Memory B cell (primary cell): ENCODE data around the gene KRTAP3-2.
"Not testable (repeated sequence)": the region's sequence is repeated elsewhere in the genome, so short reads cannot be mapped to it uniquely, and the experiment has no call there.

Experiments used
- ATAC-seq: fragments of 150-1000 bp; cut with Tn5 transposase; 2 replicates; pipeline ENCODE4 v1.10.0; 2021; ENCODE audit warnings: low read depth, mild to moderate bottlenecking, moderate library complexity
- DNase-seq, 2 donors: peaks; one replicate each; pipeline ENCODE4 v3.0.0; 2022; ENCODE audit warnings: low spot score in 2 of 2
- H3K27ac Mint-ChIP-seq: one replicate; pipeline ENCODE4 v1.8.0; 2022; ENCODE audit warnings: mild to moderate bottlenecking, moderate library complexity, mixed read lengths
- H3K27me3 Mint-ChIP-seq: one replicate; pipeline ENCODE4 v1.8.0; 2022; ENCODE audit warnings: mixed read lengths
- H3K36me3 Mint-ChIP-seq: one replicate; pipeline ENCODE4 v1.8.0; 2022; ENCODE audit warnings: mild to moderate bottlenecking, mixed read lengths
- H3K4me1 Mint-ChIP-seq: one replicate; pipeline ENCODE4 v1.8.0; 2022; ENCODE audit warnings: mixed read lengths
- H3K4me3 Mint-ChIP-seq: one replicate; pipeline ENCODE4 v1.8.0; 2022; ENCODE audit warnings: mild to moderate bottlenecking, moderate library complexity, mixed read lengths
- H3K9me3 Mint-ChIP-seq: one replicate; pipeline ENCODE4 v1.8.0; 2022; ENCODE audit warnings: mixed read lengths

KRTAP3-2 gene

DNA sequence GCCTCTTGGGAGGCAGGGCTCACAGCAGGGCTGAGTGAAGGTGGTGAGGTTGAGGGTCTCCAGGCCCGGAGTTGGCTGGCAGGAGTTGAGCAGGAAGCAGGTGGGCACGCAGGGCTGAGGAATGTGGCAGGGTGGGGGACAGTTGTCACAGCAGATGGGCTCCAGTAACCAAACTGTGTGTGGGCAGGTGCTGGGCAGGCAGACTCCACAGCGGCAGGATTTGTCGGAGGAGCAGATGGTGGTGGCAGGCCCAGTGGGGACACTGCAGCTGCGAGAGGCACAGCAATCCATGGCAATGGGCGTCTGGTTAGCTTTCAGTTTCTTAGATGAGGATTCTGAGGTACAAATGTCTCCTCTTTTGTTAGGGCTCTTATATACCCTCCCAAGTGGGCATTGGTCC, at the start of gene KRTAP3-2:
TSS of gene KRTAP3-2 (minus strand) at position 344 of the 400 bp plus-strand sequence. CDS start at position 291, 53 bp downstream.
- not testable (repeated sequence) for H3K4me1 Mint-ChIP-seq, H3K9me3 Mint-ChIP-seq, DNase-seq, H3K27ac Mint-ChIP-seq, H3K36me3 Mint-ChIP-seq, H3K4me3 Mint-ChIP-seq, ATAC-seq
- peaks cover 15% of the 10 kb centered on the region for H3K27me3 Mint-ChIP-seq

DNA sequence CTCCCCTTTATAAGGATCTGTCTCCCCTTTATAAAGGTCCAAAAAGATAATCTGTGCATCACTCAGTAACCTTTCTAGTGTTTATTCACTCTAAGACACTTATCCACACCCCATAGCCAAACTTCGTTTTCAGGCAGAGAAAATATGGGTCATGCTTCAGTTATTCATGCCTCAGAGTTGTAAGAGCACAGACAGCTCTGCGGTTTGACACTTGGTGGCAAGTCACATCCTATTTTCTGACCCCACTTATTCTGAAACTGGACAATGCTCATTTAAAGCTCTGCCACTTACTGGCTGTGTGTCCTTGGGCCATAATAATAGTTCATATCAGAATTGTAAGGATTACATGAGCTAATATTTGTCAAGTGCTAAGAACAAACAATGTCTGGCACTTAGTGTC, 49.4 kb upstream of the KRTAP3-2 start:
- no peak overlapping the region for H3K4me3 Mint-ChIP-seq
- peaks cover 5% of the 10 kb centered on the region for H3K9me3 Mint-ChIP-seq
- ATAC-seq (no peak), DNase-seq (no peak)
- H3K36me3 Mint-ChIP-seq: no peaks in the 10 kb centered on the region
- peaks cover 4% of the 10 kb centered on the region for H3K27me3 Mint-ChIP-seq
- no peak overlapping the region for H3K27ac Mint-ChIP-seq
- H3K4me1 Mint-ChIP-seq: peaks cover 2% of the 10 kb centered on the region

DNA sequence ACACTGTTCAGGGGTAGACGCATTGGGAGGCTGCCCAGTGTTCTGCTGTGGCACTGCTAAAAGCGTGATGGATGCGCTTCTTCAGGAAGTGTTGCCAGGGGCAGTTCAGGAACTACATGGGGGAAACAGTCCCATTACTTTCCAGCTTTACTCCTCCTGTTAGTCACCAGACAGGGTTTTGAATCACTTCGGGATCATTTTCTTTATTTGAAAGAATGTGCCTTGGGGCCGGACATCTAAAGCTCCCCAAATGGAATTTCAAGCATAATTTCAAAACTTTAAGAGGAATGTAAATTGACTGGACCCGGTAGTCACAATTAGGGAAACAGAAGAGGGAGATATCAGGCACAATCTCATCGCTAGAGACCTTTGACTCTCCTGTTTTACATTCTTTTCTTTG, 48.7 kb upstream of the KRTAP3-2 start:
- H3K9me3 Mint-ChIP-seq: peaks cover 5% of the 10 kb centered on the region
- peaks cover 3% of the 10 kb centered on the region for H3K36me3 Mint-ChIP-seq

DNA sequence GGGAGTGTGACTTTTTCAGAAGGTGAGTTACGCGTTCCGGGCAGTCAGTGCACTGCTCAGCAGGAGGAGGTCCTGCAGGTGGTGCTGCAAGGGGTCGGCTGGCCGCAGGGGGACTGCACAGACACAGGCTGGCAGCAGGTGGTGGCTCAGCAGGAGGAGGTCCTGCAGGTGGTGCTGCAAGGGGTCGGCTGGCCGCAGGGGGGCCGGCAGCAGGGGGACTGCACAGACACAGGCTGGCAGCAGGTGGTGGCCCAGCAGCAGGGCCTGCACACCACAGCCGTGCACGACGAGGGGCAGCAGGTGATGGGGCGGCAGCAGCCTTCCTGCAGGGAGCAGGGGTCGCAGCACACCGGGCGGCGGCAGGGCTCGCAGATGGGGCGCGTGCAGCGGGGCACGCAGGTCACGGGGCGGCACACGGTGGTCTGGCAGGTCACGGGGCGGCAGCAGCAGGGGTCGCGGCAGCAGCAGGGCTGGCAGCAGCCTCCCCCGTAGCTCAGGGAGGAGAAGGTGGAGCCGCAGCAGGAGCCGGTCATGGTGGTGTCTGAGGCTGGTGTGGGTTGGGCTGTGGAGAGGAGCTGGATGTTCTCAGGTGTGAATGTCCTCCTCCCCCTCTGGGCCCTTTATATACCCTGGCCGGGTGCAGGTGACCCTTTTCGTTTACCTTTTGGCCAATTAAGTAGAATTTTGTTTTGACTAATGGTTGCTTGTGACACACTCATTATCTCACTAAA, 47.2 kb upstream of the KRTAP3-2 start, which contains the start of gene KRTAP2-1:
TSS of gene KRTAP2-1 (minus strand) at position 582 of the 731 bp plus-strand sequence. CDS start at position 533, 49 bp downstream.
- not testable (repeated sequence) for DNase-seq, H3K4me3 Mint-ChIP-seq, H3K27me3 Mint-ChIP-seq, H3K9me3 Mint-ChIP-seq, H3K36me3 Mint-ChIP-seq, ATAC-seq, H3K27ac Mint-ChIP-seq, H3K4me1 Mint-ChIP-seq

More for the DNA sequence above, 48.7 kb upstream of the KRTAP3-2 start:
- peaks cover 2% of the 10 kb centered on the region for H3K4me1 Mint-ChIP-seq
- H3K4me3 Mint-ChIP-seq: no peak overlapping the region
- H3K27ac Mint-ChIP-seq: no peak overlapping the region
- peaks cover 7% of the 10 kb centered on the region for H3K27me3 Mint-ChIP-seq
- ATAC-seq (no peak), DNase-seq (no peak)

DNA sequence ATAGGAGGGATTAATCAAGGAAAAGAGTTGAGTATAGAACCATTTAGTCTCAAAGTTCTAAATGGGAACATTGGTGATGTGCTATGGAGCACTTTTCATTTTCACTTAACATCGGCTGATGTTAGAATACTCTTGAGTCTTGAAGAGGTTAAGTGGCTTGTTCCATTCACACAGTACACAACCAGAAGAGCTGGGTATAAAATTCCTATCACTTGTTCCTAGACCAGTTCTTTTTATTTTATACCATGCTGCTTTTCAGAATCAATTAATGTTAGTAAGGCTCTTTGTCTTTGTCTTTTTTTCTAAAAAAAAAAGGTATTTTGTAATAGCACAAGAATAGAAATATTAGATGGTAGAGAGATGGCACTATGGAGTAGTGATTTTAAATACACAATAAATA, 43.2 kb upstream of the KRTAP3-2 start:
- peaks cover 7% of the 10 kb centered on the region for H3K9me3 Mint-ChIP-seq
- no peak for ATAC-seq
- H3K36me3 Mint-ChIP-seq: peaks cover 4% of the 10 kb centered on the region
- H3K27me3 Mint-ChIP-seq: peaks cover 13% of the 10 kb centered on the region
- no peak for DNase-seq
- no peak overlapping the region for H3K4me3 Mint-ChIP-seq
- no peak overlapping the region for H3K27ac Mint-ChIP-seq
- peaks cover 2% of the 10 kb centered on the region for H3K4me1 Mint-ChIP-seq

DNA sequence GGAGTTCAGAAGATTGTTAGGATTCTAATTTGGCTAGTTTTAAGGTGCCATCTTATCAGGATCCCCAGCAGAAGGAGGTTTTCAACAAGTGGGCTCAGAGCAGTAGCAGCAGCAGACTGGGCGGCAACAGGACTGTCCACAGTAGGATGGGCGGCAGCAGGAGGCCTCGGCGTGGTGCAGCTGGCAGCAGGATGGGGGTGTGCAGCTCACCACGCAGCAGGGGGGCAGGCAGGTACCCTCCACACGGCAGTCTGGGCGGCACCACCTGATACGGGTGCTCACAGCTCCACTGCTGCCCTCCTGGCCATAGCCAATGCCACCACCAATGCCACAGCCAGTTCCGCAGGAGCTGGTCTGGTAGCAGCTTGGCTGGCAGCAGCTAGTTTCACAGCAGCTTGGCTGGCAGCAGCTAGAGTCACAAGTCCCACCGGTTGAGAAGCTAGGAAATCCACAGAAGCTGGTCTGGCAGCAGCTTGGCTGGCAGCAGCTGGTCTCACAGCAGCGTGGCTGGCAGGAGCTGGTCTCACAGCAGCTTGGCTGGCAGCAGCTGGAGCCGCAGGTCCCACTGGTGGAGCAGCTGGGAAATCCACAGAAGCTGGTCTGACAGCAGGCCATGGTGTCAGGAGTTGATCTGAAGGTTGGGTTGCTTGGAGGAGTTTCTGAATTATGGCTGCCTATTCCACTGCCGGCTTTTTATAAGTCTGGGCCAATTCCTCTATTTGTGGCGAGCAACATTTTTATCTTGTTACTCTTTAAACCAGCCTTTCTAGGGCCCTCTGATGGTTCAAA, 41.3 kb upstream of the KRTAP3-2 start, which contains the start of gene KRTAP1-1:
TSS of gene KRTAP1-1 (minus strand) at position 668 of the 789 bp plus-strand sequence. CDS start at position 615, 53 bp downstream.
- H3K4me1 Mint-ChIP-seq, H3K36me3 Mint-ChIP-seq, H3K27me3 Mint-ChIP-seq, H3K9me3 Mint-ChIP-seq, DNase-seq, H3K27ac Mint-ChIP-seq, H3K4me3 Mint-ChIP-seq, ATAC-seq: not testable (repeated sequence)

DNA sequence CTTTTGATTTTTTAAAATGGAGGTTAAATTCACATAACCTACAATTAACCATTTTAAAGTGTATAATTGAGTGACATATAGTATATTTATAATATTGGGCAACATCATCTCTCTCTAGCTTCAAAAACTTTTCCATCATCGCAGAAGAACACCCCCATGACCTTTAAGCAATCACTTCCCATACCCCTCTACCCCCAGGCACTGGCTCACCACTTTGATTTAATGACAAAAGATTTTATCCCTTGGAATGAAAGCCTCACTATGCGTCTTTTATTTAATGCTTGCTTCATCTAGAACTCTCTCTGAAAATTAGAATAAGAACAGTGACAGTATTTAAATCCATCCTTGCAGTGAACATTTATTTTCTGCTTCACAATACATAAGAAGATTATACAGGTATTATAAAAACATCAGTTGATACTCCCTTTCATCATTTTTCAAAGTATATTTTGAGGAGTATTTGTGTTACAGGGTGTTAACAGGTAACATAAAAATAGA, 38.2 kb upstream of the KRTAP3-2 start:
- no peaks in the 10 kb centered on the region for H3K36me3 Mint-ChIP-seq
- no peaks in the 10 kb centered on the region for H3K4me1 Mint-ChIP-seq
- H3K4me3 Mint-ChIP-seq: no peak overlapping the region
- ATAC-seq: no peak
- peaks cover 3% of the 10 kb centered on the region for H3K9me3 Mint-ChIP-seq
- no peak overlapping the region for H3K27ac Mint-ChIP-seq
- no peak for DNase-seq
- H3K27me3 Mint-ChIP-seq: peaks cover 5% of the 10 kb centered on the region

DNA sequence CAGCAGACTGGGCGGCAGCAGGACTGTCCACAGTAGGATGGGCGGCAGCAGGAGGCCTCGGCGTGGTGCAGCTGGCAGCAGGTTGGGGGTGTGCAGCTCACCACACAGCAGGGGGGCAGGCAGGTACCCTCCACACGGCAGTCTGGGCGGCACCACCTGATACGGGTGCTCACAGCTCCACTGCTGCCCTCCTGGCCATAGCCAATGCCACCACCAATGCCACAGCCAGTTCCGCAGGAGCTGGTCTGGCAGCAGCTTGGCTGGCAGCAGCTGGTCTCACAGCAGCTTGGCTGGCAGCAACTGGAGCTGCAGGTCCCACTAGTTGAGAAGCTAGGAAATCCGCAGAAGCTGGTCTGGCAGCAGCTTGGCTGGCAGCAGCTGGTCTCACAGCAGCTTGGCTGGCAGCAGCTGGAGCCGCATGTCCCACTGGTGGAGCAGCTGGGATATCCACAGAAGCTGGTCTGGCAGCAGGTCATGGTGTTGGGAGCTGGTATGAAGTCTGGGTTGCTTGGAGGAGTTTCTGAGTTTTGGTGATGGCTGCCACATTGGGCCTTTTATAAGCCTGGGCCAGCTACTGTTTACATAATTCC, 34.7 kb upstream of the KRTAP3-2 start, which contains the start of gene KRTAP1-3:
TSS of gene KRTAP1-3 (minus strand) at position 529 of the 590 bp plus-strand sequence. CDS start at position 476, 53 bp downstream.
- ATAC-seq, H3K27me3 Mint-ChIP-seq, H3K27ac Mint-ChIP-seq, H3K36me3 Mint-ChIP-seq, H3K9me3 Mint-ChIP-seq, H3K4me3 Mint-ChIP-seq, DNase-seq, H3K4me1 Mint-ChIP-seq: not testable (repeated sequence)

DNA sequence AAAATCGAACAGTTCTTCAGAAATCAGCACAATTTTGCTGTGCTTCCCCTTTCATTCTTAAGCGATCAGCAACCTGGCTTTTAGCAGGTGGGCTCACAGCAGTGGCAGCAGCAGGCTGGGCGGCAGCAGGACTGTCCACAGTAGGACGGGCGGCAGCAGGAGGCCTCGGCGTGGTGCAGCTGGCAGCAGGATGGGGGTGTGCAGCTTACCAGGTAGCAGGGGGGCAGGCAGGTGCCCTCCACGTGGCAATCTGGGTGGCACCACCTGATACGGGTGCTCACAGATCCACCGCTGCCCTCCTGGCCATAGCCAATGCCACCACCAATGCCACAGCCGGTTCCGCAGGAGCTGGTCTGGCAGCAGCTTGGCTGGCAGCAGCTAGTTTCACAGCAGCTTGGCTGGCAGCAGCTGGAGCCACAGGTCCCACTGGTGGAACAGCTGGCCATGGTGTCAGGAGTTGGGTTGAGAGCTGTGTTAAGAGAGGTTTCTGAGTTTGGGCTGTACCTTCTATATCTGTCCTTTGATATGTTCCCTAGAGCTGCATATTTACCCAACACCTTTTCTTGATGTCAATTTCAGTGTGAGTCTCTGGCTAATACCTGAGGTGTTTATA, 30.0 kb upstream of the KRTAP3-2 start, which contains the start of gene KRTAP1-4:
TSS of gene KRTAP1-4 (minus strand) at position 563 of the 613 bp plus-strand sequence. CDS start at position 446, 117 bp downstream.
- Mint-ChIP-seq H3K27me3 (peaks cover 8% of the 10 kb centered on the region), H3K4me1 (no peaks in the 10 kb centered on the region), H3K36me3 (no peaks in the 10 kb centered on the region), H3K4me3 (no peak within 1 kb of the TSS), H3K27ac (no peak within 1 kb of the TSS), H3K9me3 (no peaks in the 10 kb centered on the region)
- DNase-seq: no peak
- no peak for ATAC-seq

DNA sequence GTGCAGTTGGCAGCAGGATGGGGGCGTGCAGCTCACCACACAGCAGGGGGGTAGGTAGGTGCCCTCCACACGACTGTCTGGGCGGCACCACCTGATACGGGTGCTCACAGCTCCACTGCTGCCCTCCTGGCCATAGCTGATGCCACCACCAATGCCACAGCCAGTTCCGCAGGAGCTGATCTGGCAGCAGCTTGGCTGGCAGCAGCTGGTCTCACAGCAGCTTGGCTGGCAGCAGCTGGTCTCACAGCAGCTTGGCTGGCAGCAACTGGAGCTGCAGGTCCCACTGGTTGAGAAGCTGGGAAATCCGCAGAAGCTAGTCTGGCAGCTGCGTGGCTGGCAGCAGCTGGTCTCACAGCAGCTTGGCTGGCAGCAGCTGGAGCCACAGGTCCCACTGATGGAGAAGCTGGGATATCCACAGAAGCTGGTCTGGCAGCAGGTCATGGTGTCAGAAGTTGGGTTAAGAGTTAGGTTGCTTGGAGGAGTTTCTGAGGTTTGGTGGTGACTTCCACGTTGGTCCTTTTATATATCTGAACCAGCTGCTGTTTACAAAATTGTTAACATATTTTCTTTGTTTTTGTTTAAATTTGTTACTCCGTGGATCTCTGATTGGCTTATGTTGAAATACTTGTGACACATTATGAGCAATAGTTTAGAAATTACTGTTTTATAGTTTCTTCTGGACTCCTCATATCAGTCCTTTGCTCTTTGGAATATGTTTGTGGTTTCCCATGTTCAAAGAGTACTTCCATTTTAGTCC, 27.2 kb upstream of the KRTAP3-2 start, which contains the start of gene KRTAP1-5:
TSS of gene KRTAP1-5 (minus strand) at position 494 of the 757 bp plus-strand sequence. CDS start at position 441, 53 bp downstream.
- ATAC-seq: no peak
- Mint-ChIP-seq H3K27ac (no peak within 1 kb of the TSS), H3K9me3 (peaks cover 2% of the 10 kb centered on the region), H3K36me3 (no peaks in the 10 kb centered on the region), H3K27me3 (peaks cover 13% of the 10 kb centered on the region), H3K4me3 (no peak within 1 kb of the TSS), H3K4me1 (no peaks in the 10 kb centered on the region)
- DNase-seq: no peak

DNA sequence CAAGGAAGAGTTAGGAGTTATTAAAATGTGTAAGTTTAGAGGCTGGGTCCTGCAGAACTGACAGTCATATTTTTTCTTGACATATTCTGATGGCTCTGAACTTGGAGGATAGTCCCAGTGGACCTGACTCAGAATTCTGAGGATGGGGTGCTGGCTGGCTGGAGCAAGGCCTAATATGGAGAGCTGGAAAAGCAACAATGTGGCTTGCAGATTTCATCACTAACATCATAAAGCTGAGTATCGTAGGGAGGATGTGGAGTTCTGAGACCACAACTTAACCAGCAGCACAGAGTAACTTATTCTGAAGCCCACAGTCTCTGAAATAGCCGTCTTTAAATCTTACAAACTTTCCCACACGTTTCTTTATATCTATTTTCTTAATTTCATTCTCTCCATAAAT, 25.0 kb upstream of the KRTAP3-2 start:
- Mint-ChIP-seq H3K27ac (no peak overlapping the region), H3K36me3 (no peaks in the 10 kb centered on the region), H3K27me3 (peaks cover 13% of the 10 kb centered on the region), H3K4me1 (no peaks in the 10 kb centered on the region), H3K4me3 (no peak overlapping the region), H3K9me3 (peaks cover 6% of the 10 kb centered on the region)
- DNase-seq (no peak), ATAC-seq (no peak)

DNA sequence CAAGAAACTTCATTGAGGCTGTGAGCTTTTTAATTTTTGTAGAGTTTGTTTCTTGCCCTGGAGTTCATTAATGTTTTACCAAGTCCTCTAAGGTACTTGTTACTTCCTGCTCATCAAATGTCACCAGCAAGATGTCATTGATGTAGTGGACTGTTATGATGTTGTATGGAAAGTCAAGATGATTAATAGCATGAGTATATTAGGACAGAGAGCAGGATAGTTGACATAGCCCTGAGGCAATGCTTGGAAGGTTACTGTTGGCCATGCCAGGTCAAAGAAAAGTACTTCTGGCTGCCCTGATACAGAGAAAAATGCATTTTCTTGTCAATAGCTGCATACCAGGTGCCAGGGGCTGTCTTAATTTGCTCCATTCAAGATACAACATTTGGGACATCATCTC, 20.6 kb upstream of the KRTAP3-2 start:
- H3K27me3 Mint-ChIP-seq: peaks cover 11% of the 10 kb centered on the region
- no peak for ATAC-seq
- DNase-seq: no peak
- no peak overlapping the region for H3K27ac Mint-ChIP-seq
- H3K9me3 Mint-ChIP-seq: peaks cover 6% of the 10 kb centered on the region
- no peaks in the 10 kb centered on the region for H3K36me3 Mint-ChIP-seq
- peaks cover 2% of the 10 kb centered on the region for H3K4me1 Mint-ChIP-seq
- H3K4me3 Mint-ChIP-seq: no peak overlapping the region

DNA sequence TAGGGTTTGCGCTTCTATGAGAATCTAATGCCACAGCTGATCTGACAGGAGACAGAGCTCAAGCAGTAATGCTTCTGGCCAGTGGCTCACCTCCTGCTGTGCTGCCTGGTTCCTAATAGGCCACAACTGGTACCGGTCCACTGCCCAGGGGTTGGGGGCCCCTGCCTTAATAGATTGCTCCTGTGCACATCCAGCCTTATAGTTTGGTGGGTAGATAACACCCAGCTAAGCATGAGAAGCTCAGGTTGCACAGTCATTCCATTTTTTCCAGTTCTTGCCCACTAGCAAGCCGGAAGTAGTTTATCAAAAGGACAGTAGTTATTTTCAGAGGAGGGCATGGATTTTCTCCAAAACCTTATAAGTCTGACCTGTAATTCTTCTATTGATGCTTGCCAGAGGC, 19.7 kb upstream of the KRTAP3-2 start:
- Mint-ChIP-seq H3K27me3 (peaks cover 10% of the 10 kb centered on the region), H3K9me3 (peaks cover 6% of the 10 kb centered on the region), H3K4me3 (no peak overlapping the region), H3K4me1 (peaks cover 2% of the 10 kb centered on the region), H3K27ac (no peak overlapping the region), H3K36me3 (no peaks in the 10 kb centered on the region)
- DNase-seq: no peak
- ATAC-seq: no peak
